ENCODE data around the gene NUDT3. TPM values are rescaled to one million over a fixed set of nuclear protein-coding genes. Genes with fewer than 3 reads are reported as not detected.

Gene NUDT3
- total RNA-seq, 4 donors from 2014 or later, result 51.6 to 88.7 (median 57.3) TPM

- H3K4me1 ChIP-seq, result peaks cover 5 to 63% (median 39%) of the 10 kb centered on the region in 4 donors
- H3K27ac ChIP-seq, result no peak overlapping the region
- 15 to 23% methylated on average over 1 of the region's 1 CpG for WGBS, 2 donors
- DNase-seq (ENCODE audit: low spot score in 2 of 2), result no peak
- H3K9me3 ChIP-seq, result no peaks in the 10 kb centered on the region
- TF ChIP-seq POLR2A (IDR thresholded peaks at IDR 0.05), result no peak
- no peak overlapping the region for H3K4me3 ChIP-seq
- no peaks in the 10 kb centered on the region for H3K27me3 ChIP-seq
- peaks cover 0 to 20% (median 0%) of the 10 kb centered on the region in 3 donors for H3K36me3 ChIP-seq
Observed at GRCh38 chr6:34339432-34339831, 53.0 kb downstream of the NUDT3 start.

- TF ChIP-seq, protein P1, sequence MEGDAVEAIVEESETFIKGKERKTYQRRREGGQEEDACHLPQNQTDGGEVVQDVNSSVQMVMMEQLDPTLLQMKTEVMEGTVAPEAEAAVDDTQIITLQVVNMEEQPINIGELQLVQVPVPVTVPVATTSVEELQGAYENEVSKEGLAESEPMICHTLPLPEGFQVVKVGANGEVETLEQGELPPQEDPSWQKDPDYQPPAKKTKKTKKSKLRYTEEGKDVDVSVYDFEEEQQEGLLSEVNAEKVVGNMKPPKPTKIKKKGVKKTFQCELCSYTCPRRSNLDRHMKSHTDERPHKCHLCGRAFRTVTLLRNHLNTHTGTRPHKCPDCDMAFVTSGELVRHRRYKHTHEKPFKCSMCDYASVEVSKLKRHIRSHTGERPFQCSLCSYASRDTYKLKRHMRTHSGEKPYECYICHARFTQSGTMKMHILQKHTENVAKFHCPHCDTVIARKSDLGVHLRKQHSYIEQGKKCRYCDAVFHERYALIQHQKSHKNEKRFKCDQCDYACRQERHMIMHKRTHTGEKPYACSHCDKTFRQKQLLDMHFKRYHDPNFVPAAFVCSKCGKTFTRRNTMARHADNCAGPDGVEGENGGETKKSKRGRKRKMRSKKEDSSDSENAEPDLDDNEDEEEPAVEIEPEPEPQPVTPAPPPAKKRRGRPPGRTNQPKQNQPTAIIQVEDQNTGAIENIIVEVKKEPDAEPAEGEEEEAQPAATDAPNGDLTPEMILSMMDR (IDR thresholded peaks at IDR 0.05), result no peak
- TF ChIP-seq EP300 (IDR thresholded peaks at IDR 0.05) (no peak), POLR2A (IDR thresholded peaks at IDR 0.05) (no peak)
Observed at GRCh38 chr6:34338811-34339210, 53.7 kb downstream of the NUDT3 start.

GRCh38 chr6:34338377-34338776, 54.1 kb downstream of the NUDT3 start:
- 69 to 76% methylated on average over 3 of the region's 3 CpGs for WGBS, 2 donors
- Histone ChIP-seq H3K36me3 (peaks cover 0 to 23% (median 0%) of the 10 kb centered on the region in 3 donors), H3K4me1 (peaks cover 5 to 66% (median 34%) of the 10 kb centered on the region in 4 donors), H3K27ac (no peak overlapping the region), H3K4me3 (no peak overlapping the region), H3K9me3 (no peaks in the 10 kb centered on the region), H3K27me3 (no peaks in the 10 kb centered on the region)
- DNase-seq (ENCODE audit: low spot score in 2 of 2), result no peak
- TF ChIP-seq, protein P1 (IDR thresholded peaks at IDR 0.05), result no peak
- TF ChIP-seq POLR2A (IDR thresholded peaks at IDR 0.05) (no peak), EP300 (IDR thresholded peaks at IDR 0.05) (no peak)

More at GRCh38 chr6:34338811-34339210, 53.7 kb downstream of the NUDT3 start:
- DNase-seq (ENCODE audit: low spot score in 2 of 2), result no peak
- H3K9me3 ChIP-seq, result no peaks in the 10 kb centered on the region
- peaks cover 5 to 62% (median 36%) of the 10 kb centered on the region in 4 donors for H3K4me1 ChIP-seq
- peaks cover 0 to 23% (median 0%) of the 10 kb centered on the region in 3 donors for H3K36me3 ChIP-seq
- 79 to 100% methylated on average over 1 of the region's 1 CpG for WGBS, 2 donors
- no peak overlapping the region for H3K4me3 ChIP-seq
- no peaks in the 10 kb centered on the region for H3K27me3 ChIP-seq
- H3K27ac ChIP-seq, result no peak overlapping the region

- no peaks in the 10 kb centered on the region for H3K9me3 ChIP-seq
- H3K4me3 ChIP-seq, result no peak overlapping the region
- DNase-seq (ENCODE audit: low spot score in 2 of 2), result no peak
- H3K36me3 ChIP-seq, result peaks cover 0 to 14% (median 0%) of the 10 kb centered on the region in 3 donors
- no peaks in the 10 kb centered on the region for H3K27me3 ChIP-seq
- H3K27ac ChIP-seq, result no peak overlapping the region
- WGBS, 2 donors, result 68 to 71% methylated on average over 3 of the region's 3 CpGs
- TF ChIP-seq EP300 (IDR thresholded peaks at IDR 0.05) (no peak), POLR2A (IDR thresholded peaks at IDR 0.05) (no peak)
- TF ChIP-seq, protein P1 (IDR thresholded peaks at IDR 0.05), result no peak
- peaks cover 0 to 55% (median 15%) of the 10 kb centered on the region in 4 donors for H3K4me1 ChIP-seq
Observed at GRCh38 chr6:34334796-34335416, 57.6 kb downstream of the NUDT3 start.

GRCh38 chr6:34333858-34334257, 58.6 kb downstream of the NUDT3 start:
- TF ChIP-seq, protein P1 (IDR thresholded peaks at IDR 0.05), result no peak
- no peak for TF ChIP-seq POLR2A (IDR thresholded peaks at IDR 0.05)
- TF ChIP-seq EP300 (IDR thresholded peaks at IDR 0.05), result no peak
- Histone ChIP-seq H3K36me3 (peaks cover 0 to 14% (median 0%) of the 10 kb centered on the region in 3 donors), H3K27me3 (no peaks in the 10 kb centered on the region), H3K9me3 (no peaks in the 10 kb centered on the region), H3K27ac (no peak overlapping the region), H3K4me3 (no peak overlapping the region), H3K4me1 (peaks cover 0 to 47% (median 12%) of the 10 kb centered on the region in 4 donors)
- WGBS, 2 donors, result 89 to 91% methylated on average over 6 of the region's 6 CpGs
- no peak for DNase-seq (ENCODE audit: low spot score in 2 of 2)
